Measurements from ENCODE around the gene HRH1. TPM values are rescaled to one million over a fixed set of nuclear protein-coding genes. Genes with fewer than 3 reads are reported as not detected.
"Not testable (repeated sequence)": the region's sequence is repeated elsewhere in the genome, so short reads cannot be mapped to it uniquely, and the experiment has no call there.

The HRH1 gene
- total RNA-seq, 4 donors from 2014 or later = 1.8 to 16.3 (median 6.3) TPM

DNA sequence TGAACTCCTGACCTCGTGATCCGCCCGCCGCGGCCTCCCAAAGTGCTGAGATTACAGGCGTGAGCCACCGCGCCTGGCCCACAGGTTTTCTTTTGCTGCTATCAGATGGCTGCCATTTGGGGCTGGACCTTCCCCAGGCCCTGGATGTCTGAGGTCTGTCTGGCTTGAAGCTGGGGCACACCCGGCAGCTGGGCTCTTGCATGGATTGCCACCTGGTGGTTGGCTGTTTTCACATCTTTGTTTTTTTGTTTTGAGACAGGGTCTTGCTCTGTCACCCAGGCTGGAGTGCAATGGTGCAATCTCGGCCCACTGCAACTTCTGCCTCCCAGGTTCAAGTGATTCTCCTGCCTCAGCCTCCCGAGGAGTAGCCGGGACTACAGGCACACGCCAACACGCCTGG is 51.6 kb downstream of the HRH1 start:
- DNase-seq; H3K36me3 ChIP-seq; intact Hi-C loops (cut with DNase I; ENCODE audit: low total_unique reads); H3K27ac ChIP-seq; H3K4me1 ChIP-seq; H3K27me3 ChIP-seq; H3K9me3 ChIP-seq; H3K4me3 ChIP-seq: not testable (repeated sequence)
- TF ChIP-seq, protein P1, sequence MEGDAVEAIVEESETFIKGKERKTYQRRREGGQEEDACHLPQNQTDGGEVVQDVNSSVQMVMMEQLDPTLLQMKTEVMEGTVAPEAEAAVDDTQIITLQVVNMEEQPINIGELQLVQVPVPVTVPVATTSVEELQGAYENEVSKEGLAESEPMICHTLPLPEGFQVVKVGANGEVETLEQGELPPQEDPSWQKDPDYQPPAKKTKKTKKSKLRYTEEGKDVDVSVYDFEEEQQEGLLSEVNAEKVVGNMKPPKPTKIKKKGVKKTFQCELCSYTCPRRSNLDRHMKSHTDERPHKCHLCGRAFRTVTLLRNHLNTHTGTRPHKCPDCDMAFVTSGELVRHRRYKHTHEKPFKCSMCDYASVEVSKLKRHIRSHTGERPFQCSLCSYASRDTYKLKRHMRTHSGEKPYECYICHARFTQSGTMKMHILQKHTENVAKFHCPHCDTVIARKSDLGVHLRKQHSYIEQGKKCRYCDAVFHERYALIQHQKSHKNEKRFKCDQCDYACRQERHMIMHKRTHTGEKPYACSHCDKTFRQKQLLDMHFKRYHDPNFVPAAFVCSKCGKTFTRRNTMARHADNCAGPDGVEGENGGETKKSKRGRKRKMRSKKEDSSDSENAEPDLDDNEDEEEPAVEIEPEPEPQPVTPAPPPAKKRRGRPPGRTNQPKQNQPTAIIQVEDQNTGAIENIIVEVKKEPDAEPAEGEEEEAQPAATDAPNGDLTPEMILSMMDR (IDR thresholded peaks at IDR 0.05) = peak in 2 of 4 experiments; percentile 18 to 24

DNA sequence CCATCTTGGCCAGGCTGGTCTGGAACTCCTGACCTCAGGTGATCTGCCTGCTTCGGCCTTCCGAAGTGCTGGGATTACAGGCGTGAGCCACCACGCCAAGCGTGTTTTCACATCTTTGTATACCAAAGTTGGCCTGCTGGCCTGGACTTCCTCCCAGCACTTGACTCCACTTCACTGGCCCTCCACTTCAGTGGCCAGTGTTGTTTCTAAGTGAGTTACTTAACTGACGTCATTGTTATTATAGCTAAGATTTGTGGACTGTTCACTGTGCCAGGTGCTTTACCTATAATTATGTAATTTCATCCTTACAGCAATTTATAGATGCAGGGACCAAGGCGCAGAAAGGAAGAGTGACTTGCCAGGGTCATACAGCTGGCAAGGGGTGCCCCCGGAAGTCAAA is 52.0 kb downstream of the HRH1 start:
- H3K36me3 ChIP-seq = no peaks in the 10 kb centered on the region
- peaks cover 0 to under 1% of the 10 kb centered on the region in 2 donors for H3K4me1 ChIP-seq
- no peak for TF ChIP-seq POLR2A (IDR thresholded peaks at IDR 0.05)
- H3K9me3 ChIP-seq = no peaks in the 10 kb centered on the region
- DNase-seq = no peak
- no peak overlapping the region for H3K27ac ChIP-seq
- H3K4me3 ChIP-seq = no peak overlapping the region
- intact Hi-C loops (cut with DNase I; ENCODE audit: low total_unique reads) = no loop called here
- no peaks in the 10 kb centered on the region for H3K27me3 ChIP-seq

DNA sequence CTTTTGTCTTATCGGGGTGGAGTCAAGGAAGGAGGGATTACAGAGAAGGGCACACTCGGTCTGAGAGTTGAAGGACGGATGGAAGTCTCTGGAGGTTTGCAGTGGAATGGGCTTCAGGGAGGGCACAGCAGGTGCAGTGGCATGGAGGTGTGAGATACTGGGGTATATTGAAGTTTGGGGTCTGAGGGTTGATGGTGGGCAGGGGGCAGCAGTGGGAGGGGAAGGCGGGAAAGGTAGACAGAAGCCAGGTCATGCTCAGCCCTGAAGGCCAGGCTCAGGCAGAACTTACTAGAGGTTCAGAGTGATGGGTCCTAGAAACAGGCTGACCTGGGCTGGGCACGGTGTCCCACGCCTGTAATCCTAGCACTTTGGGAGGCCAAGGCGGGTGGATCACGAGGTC is 52.7 kb downstream of the HRH1 start:
- peaks cover 0 to 3% of the 10 kb centered on the region in 2 donors for H3K4me1 ChIP-seq
- TF ChIP-seq, protein P1 (IDR thresholded peaks at IDR 0.05) = no peak
- TF ChIP-seq POLR2A (IDR thresholded peaks at IDR 0.05) = no peak
- no peak for DNase-seq

DNA sequence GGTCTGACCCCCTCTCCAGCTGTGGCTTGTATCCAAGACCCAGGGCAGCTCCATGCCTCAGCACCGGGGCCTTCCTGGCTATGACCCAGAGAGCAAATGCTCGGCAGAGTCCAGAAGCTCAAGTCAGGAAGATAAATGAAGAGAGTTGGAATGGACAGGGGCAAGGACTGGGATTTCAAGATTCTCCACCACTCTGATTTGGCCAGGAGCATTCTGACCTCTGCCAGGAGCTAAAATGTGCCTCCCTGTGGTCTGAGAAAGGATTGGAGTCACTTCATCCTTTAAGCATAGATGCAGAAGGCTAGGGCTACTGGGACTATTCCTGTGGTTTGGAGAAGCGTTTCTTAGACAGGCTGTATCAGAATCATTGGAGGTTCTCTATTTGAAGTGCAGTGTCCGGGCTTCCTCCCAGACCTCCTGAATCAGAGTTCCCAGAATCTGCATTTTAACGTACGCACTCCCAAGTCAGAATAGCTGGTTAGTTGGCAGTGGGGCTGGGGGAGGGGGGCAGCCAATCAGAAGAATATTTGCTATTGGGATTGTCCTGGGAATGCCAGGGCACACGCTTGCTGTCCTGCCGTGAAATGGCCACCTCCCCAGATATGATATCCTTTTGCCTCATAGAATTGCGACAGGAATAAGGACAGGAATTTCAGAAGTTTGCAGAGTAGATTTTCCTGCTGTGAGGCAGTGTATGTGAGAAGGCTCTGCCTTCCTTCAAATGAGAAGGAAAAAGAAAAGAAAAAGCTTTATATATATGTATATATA is 57.4 kb downstream of the HRH1 start:
- no peak overlapping the region for H3K4me3 ChIP-seq
- no peaks in the 10 kb centered on the region for H3K9me3 ChIP-seq
- intact Hi-C loops (cut with DNase I; ENCODE audit: low total_unique reads) = no loop called here
- TF ChIP-seq, protein P1 (IDR thresholded peaks at IDR 0.05) = no peak
- no peak for TF ChIP-seq POLR2A (IDR thresholded peaks at IDR 0.05)
- H3K36me3 ChIP-seq = no peaks in the 10 kb centered on the region
- no peaks in the 10 kb centered on the region for H3K27me3 ChIP-seq
- H3K4me1 ChIP-seq = peaks cover 0 to 3% of the 10 kb centered on the region in 2 donors
- DNase-seq = peak in 1 of 2 donors; percentile 46
- peak overlapping the region; percentile 5 to 30 for H3K27ac ChIP-seq

More for the DNA sequence above, 52.7 kb downstream of the HRH1 start:
- Histone ChIP-seq H3K36me3 (no peaks in the 10 kb centered on the region), H3K27ac (no peak overlapping the region), H3K9me3 (no peaks in the 10 kb centered on the region), H3K27me3 (no peaks in the 10 kb centered on the region), H3K4me3 (no peak overlapping the region)
- intact Hi-C loops (cut with DNase I; ENCODE audit: low total_unique reads) = no loop called here

DNA sequence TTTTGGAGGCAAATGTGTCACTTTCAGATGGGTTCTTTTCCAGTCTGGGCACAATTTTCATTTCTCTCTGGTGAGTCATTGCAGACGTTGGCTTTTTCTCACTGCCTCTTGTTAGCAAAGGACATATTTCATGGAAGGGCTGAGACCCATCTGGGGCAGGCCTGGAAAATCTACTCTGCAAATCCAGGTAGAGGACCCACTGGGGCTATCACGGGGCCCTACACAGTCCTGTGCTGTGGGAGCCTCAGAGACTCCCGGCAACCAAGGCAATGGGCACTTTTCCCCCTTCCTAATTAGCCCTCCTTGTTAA is 58.0 kb downstream of the HRH1 start:
- no peak for TF ChIP-seq POLR2A (IDR thresholded peaks at IDR 0.05)
- TF ChIP-seq, protein P1 (IDR thresholded peaks at IDR 0.05) = no peak
- H3K4me1 ChIP-seq = peaks cover 0 to 3% of the 10 kb centered on the region in 2 donors
- peak overlapping the region in 1 of 2 donors; percentile 30 for H3K27ac ChIP-seq
- no peaks in the 10 kb centered on the region for H3K9me3 ChIP-seq
- no peaks in the 10 kb centered on the region for H3K27me3 ChIP-seq
- intact Hi-C loops (cut with DNase I; ENCODE audit: low total_unique reads) = no loop called here
- no peak overlapping the region for H3K4me3 ChIP-seq
- DNase-seq = no peak
- H3K36me3 ChIP-seq = no peaks in the 10 kb centered on the region

Measured in uterus (tissue), 4 donors.